ENCODE measurements around the gene DAB1.

DAB1 gene

DNA sequence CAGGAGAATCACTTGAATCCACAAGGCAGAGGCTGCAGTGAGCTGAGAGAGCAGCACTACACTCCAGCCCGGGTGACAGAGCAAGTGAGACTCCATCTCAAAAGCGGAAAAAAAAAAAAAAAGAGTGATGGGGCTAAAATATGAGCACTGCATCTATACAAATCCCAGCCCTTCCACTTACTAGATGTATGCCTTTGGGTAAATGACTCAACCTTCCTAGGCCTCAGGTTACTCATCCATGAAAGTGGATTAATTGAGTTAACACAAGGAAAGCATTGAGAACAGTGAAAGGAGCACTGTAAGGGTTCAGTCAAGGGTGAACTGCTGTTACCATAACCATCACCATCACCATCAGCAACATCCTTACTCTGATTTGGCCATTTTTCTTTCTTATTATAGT lies 231.6 kb downstream of the DAB1 start:
- Histone ChIP-seq H3K4me1 (no peaks in the 10 kb centered on the region), H3K9ac (no peak overlapping the region), H3K36me3 (ENCODE audit: control insufficient read depth, insufficient read depth, low read length) (no peaks in the 10 kb centered on the region), H3K9me3 (ENCODE audit: control insufficient read depth, low read length) (no peaks in the 10 kb centered on the region), H3K27ac (no peak overlapping the region), H3K4me2 (ENCODE audit: low read length) (no peak overlapping the region), H3K27me3 (ENCODE audit: control insufficient read depth, insufficient read depth, low read length) (no peaks in the 10 kb centered on the region), H3K4me3 (ENCODE audit: low read depth, low read length) (no peak overlapping the region), H2AFZ (no peak overlapping the region), H3K79me2 (no peaks in the 10 kb centered on the region)
- TF ChIP-seq, protein P1, sequence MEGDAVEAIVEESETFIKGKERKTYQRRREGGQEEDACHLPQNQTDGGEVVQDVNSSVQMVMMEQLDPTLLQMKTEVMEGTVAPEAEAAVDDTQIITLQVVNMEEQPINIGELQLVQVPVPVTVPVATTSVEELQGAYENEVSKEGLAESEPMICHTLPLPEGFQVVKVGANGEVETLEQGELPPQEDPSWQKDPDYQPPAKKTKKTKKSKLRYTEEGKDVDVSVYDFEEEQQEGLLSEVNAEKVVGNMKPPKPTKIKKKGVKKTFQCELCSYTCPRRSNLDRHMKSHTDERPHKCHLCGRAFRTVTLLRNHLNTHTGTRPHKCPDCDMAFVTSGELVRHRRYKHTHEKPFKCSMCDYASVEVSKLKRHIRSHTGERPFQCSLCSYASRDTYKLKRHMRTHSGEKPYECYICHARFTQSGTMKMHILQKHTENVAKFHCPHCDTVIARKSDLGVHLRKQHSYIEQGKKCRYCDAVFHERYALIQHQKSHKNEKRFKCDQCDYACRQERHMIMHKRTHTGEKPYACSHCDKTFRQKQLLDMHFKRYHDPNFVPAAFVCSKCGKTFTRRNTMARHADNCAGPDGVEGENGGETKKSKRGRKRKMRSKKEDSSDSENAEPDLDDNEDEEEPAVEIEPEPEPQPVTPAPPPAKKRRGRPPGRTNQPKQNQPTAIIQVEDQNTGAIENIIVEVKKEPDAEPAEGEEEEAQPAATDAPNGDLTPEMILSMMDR (IDR thresholded peaks at IDR 0.05) = no peak

- no peak overlapping the region for H3K9ac ChIP-seq
- H3K36me3 ChIP-seq (ENCODE audit: control insufficient read depth, insufficient read depth, low read length) = no peaks in the 10 kb centered on the region
- TF ChIP-seq, protein P1 (IDR thresholded peaks at IDR 0.05) = no peak
- no peak overlapping the region for H3K4me2 ChIP-seq (ENCODE audit: low read length)
- H3K27me3 ChIP-seq (ENCODE audit: control insufficient read depth, insufficient read depth, low read length) = no peaks in the 10 kb centered on the region
- H3K4me1 ChIP-seq = no peaks in the 10 kb centered on the region
- no peaks in the 10 kb centered on the region for H3K9me3 ChIP-seq (ENCODE audit: control insufficient read depth, low read length)
- H2AFZ ChIP-seq = no peak overlapping the region
- no peak overlapping the region for H3K27ac ChIP-seq
- no peaks in the 10 kb centered on the region for H3K79me2 ChIP-seq
- no peak overlapping the region for H3K4me3 ChIP-seq (ENCODE audit: low read depth, low read length)
Measured at GRCh38 chr1:57190898-57191297, 233.0 kb downstream of the DAB1 start.

- TF ChIP-seq, protein P1 (IDR thresholded peaks at IDR 0.05) = no peak
Measured at GRCh38 chr1:57188168-57188567, 235.7 kb downstream of the DAB1 start.

DNA sequence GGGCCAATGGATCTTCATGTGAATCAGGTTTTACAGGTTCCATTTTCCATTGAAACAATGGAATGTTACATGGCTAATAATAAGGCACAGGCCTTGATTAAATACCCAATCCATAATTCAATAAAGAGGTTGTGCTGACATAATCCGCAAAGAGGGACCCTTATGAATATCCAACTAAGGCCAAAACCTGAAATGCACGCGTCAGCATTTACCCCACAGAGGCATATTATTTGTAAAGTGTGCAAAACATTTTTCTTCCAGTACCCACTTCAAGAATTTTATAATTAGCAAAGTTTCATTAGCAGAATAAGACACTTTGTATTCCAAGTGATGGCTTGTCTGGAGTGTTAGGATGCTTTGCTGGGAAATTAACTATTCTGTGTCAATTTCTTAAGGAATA lies 237.4 kb downstream of the DAB1 start:
- Histone ChIP-seq H3K4me1 (no peaks in the 10 kb centered on the region), H3K9ac (no peak overlapping the region), H3K27me3 (ENCODE audit: control insufficient read depth, insufficient read depth, low read length) (no peaks in the 10 kb centered on the region), H2AFZ (no peak overlapping the region), H3K4me3 (ENCODE audit: low read depth, low read length) (no peak overlapping the region), H3K9me3 (ENCODE audit: control insufficient read depth, low read length) (no peaks in the 10 kb centered on the region), H3K27ac (no peak overlapping the region), H3K79me2 (no peaks in the 10 kb centered on the region), H3K36me3 (ENCODE audit: control insufficient read depth, insufficient read depth, low read length) (no peaks in the 10 kb centered on the region), H3K4me2 (ENCODE audit: low read length) (no peak overlapping the region)
- TF ChIP-seq, protein P1 (IDR thresholded peaks at IDR 0.05) = no peak

More at GRCh38 chr1:57188168-57188567, 235.7 kb downstream of the DAB1 start:
- no peaks in the 10 kb centered on the region for H3K79me2 ChIP-seq
- H3K36me3 ChIP-seq (ENCODE audit: control insufficient read depth, insufficient read depth, low read length) = no peaks in the 10 kb centered on the region
- H3K27ac ChIP-seq = no peak overlapping the region
- no peaks in the 10 kb centered on the region for H3K27me3 ChIP-seq (ENCODE audit: control insufficient read depth, insufficient read depth, low read length)
- no peak overlapping the region for H2AFZ ChIP-seq
- H3K9me3 ChIP-seq (ENCODE audit: control insufficient read depth, low read length) = no peaks in the 10 kb centered on the region
- H3K4me2 ChIP-seq (ENCODE audit: low read length) = no peak overlapping the region
- H3K4me3 ChIP-seq (ENCODE audit: low read depth, low read length) = no peak overlapping the region
- no peak overlapping the region for H3K9ac ChIP-seq
- no peaks in the 10 kb centered on the region for H3K4me1 ChIP-seq

GRCh38 chr1:57179001-57179400 lies 244.9 kb downstream of the DAB1 start:
- Histone ChIP-seq H3K27ac (no peak overlapping the region), H3K79me2 (no peaks in the 10 kb centered on the region), H3K27me3 (ENCODE audit: control insufficient read depth, insufficient read depth, low read length) (no peaks in the 10 kb centered on the region), H3K36me3 (ENCODE audit: control insufficient read depth, insufficient read depth, low read length) (no peaks in the 10 kb centered on the region), H2AFZ (no peak overlapping the region), H3K4me2 (ENCODE audit: low read length) (no peak overlapping the region), H3K9me3 (ENCODE audit: control insufficient read depth, low read length) (no peaks in the 10 kb centered on the region), H3K9ac (no peak overlapping the region), H3K4me1 (no peaks in the 10 kb centered on the region), H3K4me3 (ENCODE audit: low read depth, low read length) (no peak overlapping the region)
- TF ChIP-seq, protein P1 (IDR thresholded peaks at IDR 0.05) = no peak
